Ascending aorta (tissue), 2 donors: Measurements from ENCODE around the gene C6orf89. TPM values are rescaled to one million over a fixed set of nuclear protein-coding genes. Genes with fewer than 3 reads are reported as not detected.

Experiments used
- DNase-seq, 2 donors: peaks; one replicate each; pipeline ENCODE4 v3.0.0-alpha.2; 2019; ENCODE audit warnings: low spot score in 2 of 2
- H3K27ac ChIP-seq, 2 donors: fragments of 200-600 bp; sonication (generic); one replicate each; pipeline ENCODE4 v1.5.1; 2016 to 2017; ENCODE audit warnings: mild to moderate bottlenecking in 1 of 2
- H3K27me3 ChIP-seq: fragments of 200-600 bp; sonication (generic); one replicate; pipeline ENCODE4 v1.5.1; 2017
- H3K36me3 ChIP-seq, 2 donors: fragments of 200-600 bp; sonication (generic); one replicate each; pipeline ENCODE4 v1.5.1; 2016
- H3K4me1 ChIP-seq, 2 donors: fragments of 200-600 bp; sonication (generic); one replicate each; pipeline ENCODE4 v1.5.1; 2016 to 2017; ENCODE audit warnings: mild to moderate bottlenecking in 1 of 2
- H3K4me3 ChIP-seq, 2 donors: fragments of 200-600 bp; sonication (generic); one replicate each; pipeline ENCODE4 v1.5.1; 2016 to 2017; ENCODE audit warnings: mild to moderate bottlenecking in 1 of 2
- H3K9me3 ChIP-seq, 2 donors: fragments of 200-600 bp; sonication (generic); one replicate each; pipeline ENCODE4 v1.5.1; 2016
- CTCF ChIP-seq, 3 experiments: fragments of 200-600 bp in 2 of 3; fragments of 450-650 bp in 1 of 3; sonication (generic) in 2 of 3; IDR thresholded peaks; one replicate each; pipeline ENCODE4 v1.5.1; 2016 to 2019; ENCODE audit warnings: antibody characterized with exemption in 3 of 3, mild to moderate bottlenecking in 1 of 3, moderate library complexity in 1 of 3
- intact Hi-C: fragments of 100-400 bp; cut with DNase I; formaldehyde crosslinking; loops from one replicate; pipeline ENCODE4 v1.15.1; 2023
- total RNA-seq: library from RNA; depleted of rRNA; stranded (reverse); fragments of >200 nt; gene quantifications from one replicate; pipeline ENCODE4 v1.1.0, GENCODE V29; 2016

Gene C6orf89
- total RNA-seq, 1 donor from 2014 or later: 21.6 TPM

- peaks cover 0 to 4% of the 10 kb centered on the region in 2 donors for H3K4me1 ChIP-seq
- no peak overlapping the region for H3K4me3 ChIP-seq
- H3K9me3 ChIP-seq: no peaks in the 10 kb centered on the region
- DNase-seq: no peak
- peaks cover 21 to 23% of the 10 kb centered on the region in 2 donors for H3K36me3 ChIP-seq
- TF ChIP-seq CTCF (IDR thresholded peaks at IDR 0.05): no peak
- intact Hi-C loops: no loop called here
- H3K27me3 ChIP-seq: no peaks in the 10 kb centered on the region
- peak overlapping the region in 1 of 2 donors; percentile 22 for H3K27ac ChIP-seq
Measured at GRCh38 chr6:36927691-36928546, 42.2 kb downstream of the C6orf89 start.

- no peak for DNase-seq
- no peak overlapping the region for H3K27ac ChIP-seq
- no peak for TF ChIP-seq CTCF (IDR thresholded peaks at IDR 0.05)
Measured at GRCh38 chr6:36928547-36928918, 42.8 kb downstream of the C6orf89 start.

GRCh38 chr6:36929152-36929551 is 43.4 kb downstream of the C6orf89 start:
- H3K36me3 ChIP-seq: peaks cover 10 to 11% of the 10 kb centered on the region in 2 donors
- no peak overlapping the region for H3K27ac ChIP-seq
- no peaks in the 10 kb centered on the region for H3K9me3 ChIP-seq
- H3K27me3 ChIP-seq: no peaks in the 10 kb centered on the region
- H3K4me1 ChIP-seq: peaks cover 0 to 4% of the 10 kb centered on the region in 2 donors
- TF ChIP-seq CTCF (IDR thresholded peaks at IDR 0.05): no peak
- intact Hi-C loops: no loop called here
- DNase-seq: no peak
- no peak overlapping the region for H3K4me3 ChIP-seq

More at GRCh38 chr6:36928547-36928918, 42.8 kb downstream of the C6orf89 start:
- Histone ChIP-seq H3K36me3 (peaks cover 15 to 17% of the 10 kb centered on the region in 2 donors), H3K9me3 (no peaks in the 10 kb centered on the region), H3K27me3 (no peaks in the 10 kb centered on the region), H3K4me3 (no peak overlapping the region), H3K4me1 (peaks cover 0 to 4% of the 10 kb centered on the region in 2 donors)
- intact Hi-C loops: no loop called here

GRCh38 chr6:36929607-36930006 is 43.9 kb downstream of the C6orf89 start:
- Histone ChIP-seq H3K36me3 (peaks cover 6 to 7% of the 10 kb centered on the region in 2 donors), H3K9me3 (no peaks in the 10 kb centered on the region), H3K4me1 (peaks cover 0 to 4% of the 10 kb centered on the region in 2 donors), H3K27ac (no peak overlapping the region), H3K4me3 (no peak overlapping the region), H3K27me3 (no peaks in the 10 kb centered on the region)
- no peak for TF ChIP-seq CTCF (IDR thresholded peaks at IDR 0.05)
- intact Hi-C loops: loop anchor here (5.0 kb wide), 1 partner anchor 38 kb away; no protein-coding TSS in a partner anchor
- DNase-seq: no peak

GRCh38 chr6:36930483-36930882 is 44.7 kb downstream of the C6orf89 start:
- peaks cover 0 to 3% of the 10 kb centered on the region in 2 donors for H3K36me3 ChIP-seq
- DNase-seq: no peak
- H3K27ac ChIP-seq: no peak overlapping the region
- no peak for TF ChIP-seq CTCF (IDR thresholded peaks at IDR 0.05)
- intact Hi-C loops: loop anchor here (5.0 kb wide), 1 partner anchor 37 kb away; no protein-coding TSS in a partner anchor
- H3K9me3 ChIP-seq: no peaks in the 10 kb centered on the region
- H3K27me3 ChIP-seq: no peaks in the 10 kb centered on the region
- H3K4me3 ChIP-seq: no peak overlapping the region
- peaks cover 0 to 4% of the 10 kb centered on the region in 2 donors for H3K4me1 ChIP-seq
